C4-2B (cell line): ENCODE results near the gene EEF1A2.

Source experiments
- H3K27ac ChIP-seq: fragments of 450-650 bp; 2 replicates; pipeline ENCODE4 v1.5.1; 2017
- ZFX ChIP-seq: fragments of 450-650 bp; IDR thresholded peaks from 2 replicates; pipeline ENCODE4 v1.6.1; 2017
- TF ChIP-seq, protein P1 (sequence below): fragments of 450-650 bp; conservative IDR thresholded peaks from 2 replicates; pipeline ENCODE4 v1.5.1; 2017; ENCODE audit warnings: mild to moderate bottlenecking

EEF1A2 gene

GRCh38 chr20:63536241-63536977 is 37.5 kb upstream of the EEF1A2 start:
- H3K27ac ChIP-seq, result peak overlapping the region; percentile 67
- TF ChIP-seq, protein P1, sequence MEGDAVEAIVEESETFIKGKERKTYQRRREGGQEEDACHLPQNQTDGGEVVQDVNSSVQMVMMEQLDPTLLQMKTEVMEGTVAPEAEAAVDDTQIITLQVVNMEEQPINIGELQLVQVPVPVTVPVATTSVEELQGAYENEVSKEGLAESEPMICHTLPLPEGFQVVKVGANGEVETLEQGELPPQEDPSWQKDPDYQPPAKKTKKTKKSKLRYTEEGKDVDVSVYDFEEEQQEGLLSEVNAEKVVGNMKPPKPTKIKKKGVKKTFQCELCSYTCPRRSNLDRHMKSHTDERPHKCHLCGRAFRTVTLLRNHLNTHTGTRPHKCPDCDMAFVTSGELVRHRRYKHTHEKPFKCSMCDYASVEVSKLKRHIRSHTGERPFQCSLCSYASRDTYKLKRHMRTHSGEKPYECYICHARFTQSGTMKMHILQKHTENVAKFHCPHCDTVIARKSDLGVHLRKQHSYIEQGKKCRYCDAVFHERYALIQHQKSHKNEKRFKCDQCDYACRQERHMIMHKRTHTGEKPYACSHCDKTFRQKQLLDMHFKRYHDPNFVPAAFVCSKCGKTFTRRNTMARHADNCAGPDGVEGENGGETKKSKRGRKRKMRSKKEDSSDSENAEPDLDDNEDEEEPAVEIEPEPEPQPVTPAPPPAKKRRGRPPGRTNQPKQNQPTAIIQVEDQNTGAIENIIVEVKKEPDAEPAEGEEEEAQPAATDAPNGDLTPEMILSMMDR, result no peak
- no peak for TF ChIP-seq ZFX

- H3K27ac ChIP-seq, result no peak overlapping the region
- TF ChIP-seq, protein P1, result no peak
- no peak for TF ChIP-seq ZFX
Observed at GRCh38 chr20:63534831-63535651, 36.2 kb upstream of the EEF1A2 start.

DNA sequence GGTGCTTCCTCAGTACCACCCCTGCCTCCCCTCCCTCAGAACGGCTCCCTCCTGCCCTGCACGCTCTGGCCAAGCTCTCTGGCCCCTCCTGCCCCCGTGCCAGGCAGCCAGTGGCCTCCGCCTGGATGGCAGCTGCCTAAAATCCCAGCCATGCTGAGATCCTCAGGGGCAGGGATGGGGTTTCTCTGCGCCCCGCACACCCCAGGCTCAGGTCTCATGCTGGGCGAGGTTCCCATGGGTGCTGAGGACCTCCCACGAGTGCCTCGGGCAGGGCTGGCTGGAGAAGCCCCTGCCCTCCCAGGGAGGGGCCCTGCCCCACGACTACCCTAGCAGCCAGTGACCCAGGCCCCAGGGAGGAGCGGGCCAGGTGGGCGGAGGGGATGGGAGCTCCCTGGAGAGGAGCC is 35.5 kb upstream of the EEF1A2 start:
- TF ChIP-seq, protein P1, result no peak
- no peak for TF ChIP-seq ZFX
- no peak overlapping the region for H3K27ac ChIP-seq

DNA sequence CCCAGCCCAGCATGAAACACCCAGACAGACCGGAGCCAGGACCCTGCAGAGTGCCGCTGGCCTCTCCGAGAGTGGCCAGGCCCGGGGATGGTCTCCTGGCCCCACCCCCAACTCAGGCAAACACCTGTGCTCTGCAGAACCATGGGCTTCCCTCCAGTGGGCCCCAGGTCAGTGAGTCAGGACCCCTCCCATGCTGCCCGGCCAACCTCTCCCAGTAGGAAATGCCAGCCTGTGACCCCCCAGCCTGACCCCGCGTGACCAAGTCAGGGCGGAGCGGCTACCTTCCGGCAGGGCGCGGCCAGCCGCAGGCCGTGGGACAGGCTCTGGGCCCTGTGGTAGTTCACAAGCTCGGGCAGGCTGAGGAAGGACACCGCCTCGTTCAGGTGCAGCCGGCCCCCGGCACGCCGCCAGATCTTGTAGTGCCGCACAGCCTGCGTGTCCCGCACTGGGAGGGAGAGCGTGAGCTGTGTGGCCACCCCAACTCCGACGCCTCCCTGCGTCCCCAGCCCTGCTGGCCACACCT is 35.0 kb upstream of the EEF1A2 start:
- H3K27ac ChIP-seq, result no peak overlapping the region
- TF ChIP-seq, protein P1, result no peak
- no peak for TF ChIP-seq ZFX

DNA sequence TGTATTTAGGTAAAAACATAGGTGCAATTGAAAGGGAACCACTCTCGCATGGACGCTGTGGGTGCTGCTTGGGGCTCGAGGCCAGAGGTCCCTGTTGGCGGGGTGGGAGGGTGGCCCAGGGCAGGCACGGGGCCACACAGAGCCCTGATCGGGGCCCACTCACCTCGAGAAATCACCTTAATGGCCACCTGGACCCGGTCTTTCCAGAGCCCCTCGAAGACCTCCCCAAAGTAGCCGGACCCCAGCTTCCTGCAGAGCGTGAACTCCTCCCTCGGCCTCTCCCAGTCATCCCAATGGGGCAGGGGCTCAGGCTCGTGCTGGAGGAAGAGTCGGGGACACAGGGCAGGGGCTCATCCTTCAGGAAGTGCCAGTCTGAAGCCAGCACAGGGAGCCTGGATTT is 34.5 kb upstream of the EEF1A2 start:
- TF ChIP-seq ZFX, result no peak
- TF ChIP-seq, protein P1, result no peak
- H3K27ac ChIP-seq, result no peak overlapping the region

GRCh38 chr20:63532449-63532971 is 33.6 kb upstream of the EEF1A2 start:
- H3K27ac ChIP-seq, result no peak overlapping the region
- TF ChIP-seq ZFX, result no peak
- TF ChIP-seq, protein P1, result no peak
